ENCODE data around the gene COPG1. TPM values are rescaled to one million over a fixed set of nuclear protein-coding genes. Genes with fewer than 3 reads are reported as not detected.

The COPG1 gene
- total and polyA plus RNA-seq, 10 of the 15 experiments (the other 5 are each of a cell fraction or from before 2014, with no cell fraction given): 54.8 to 143 (median 91.2) TPM

DNA sequence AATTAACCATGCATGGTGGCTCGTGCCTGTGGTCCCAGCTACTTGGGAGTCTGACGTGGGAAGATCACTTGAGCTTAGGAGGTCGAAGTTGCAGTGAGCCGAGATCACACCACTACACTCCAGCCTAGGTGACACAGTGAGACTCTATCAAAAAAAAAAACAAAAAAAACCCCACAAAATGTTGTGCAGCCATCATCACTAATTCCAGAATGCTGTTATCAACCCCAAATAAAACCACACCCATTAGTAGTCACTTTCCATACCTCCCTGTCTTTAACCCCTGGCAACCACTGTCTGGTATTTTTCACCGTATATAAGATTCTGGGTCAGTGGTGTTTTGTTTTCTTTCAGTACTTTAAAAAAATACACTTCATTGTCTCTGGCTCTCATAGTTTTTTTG lies 45.9 kb downstream of the COPG1 start:
- no peaks in the 10 kb centered on the region for H3K27me3 ChIP-seq (replicated peaks in 1 of 2; ENCODE audit: control insufficient read depth in 2 of 2, insufficient read depth in 2 of 2, low read length in 1 of 2)
- in situ Hi-C loops (cut with MboI): no loop called here
- no peaks in the 10 kb centered on the region for H3K79me2 ChIP-seq (ENCODE audit: control insufficient read depth, insufficient read depth, low read length)
- no peak overlapping the region for H3K4me2 ChIP-seq (ENCODE audit: control insufficient read depth, insufficient read depth)
- no peak overlapping the region for H2AFZ ChIP-seq (ENCODE audit: control insufficient read depth, low read depth, low read length)
- DNase-seq (ENCODE audit: low read depth, low spot score) (no peak), ATAC-seq (no peak), FAIRE-seq (no peak)
- no peak overlapping the region for H3K27ac ChIP-seq (ENCODE audit: control insufficient read depth, insufficient read depth)
- no peak overlapping the region for H3K9ac ChIP-seq (ENCODE audit: control insufficient read depth, insufficient read depth, low read length)
- SMC1A ChIA-PET (ENCODE audit: uncharacterized antibody, unreplicated experiment): interaction anchor here (1.4 kb wide), 1 partner anchor 12 kb away, joined by 3 read pairs; no protein-coding TSS in a partner anchor
- 76% methylated on average over 5 of the region's 5 CpGs for WGBS (ENCODE audit: insufficient coverage, insufficient replicate concordance, low lambda C conversion rate, missing lambda C conversion rate)
- H3K36me3 ChIP-seq (ENCODE audit: control insufficient read depth in 2 of 2, insufficient read depth in 2 of 2, low read length in 1 of 2): peaks cover 0 to 13% of the 10 kb centered on the region in 2 experiments; a peak in 3 of 4 replicates
- POLR2A ChIA-PET: interaction anchor here (0.7 kb wide), 2 partner anchors 25 to 276 kb away, joined by 3 to 4 read pairs; no protein-coding TSS in a partner anchor
- H3K9me3 ChIP-seq (replicated peaks; ENCODE audit: control insufficient read depth, insufficient read depth, low read length): no peaks in the 10 kb centered on the region
- CTCF ChIA-PET: no interaction called here
- no peaks in the 10 kb centered on the region for H4K20me1 ChIP-seq (ENCODE audit: control insufficient read depth, insufficient read depth)
- TF ChIP-seq, protein P1, sequence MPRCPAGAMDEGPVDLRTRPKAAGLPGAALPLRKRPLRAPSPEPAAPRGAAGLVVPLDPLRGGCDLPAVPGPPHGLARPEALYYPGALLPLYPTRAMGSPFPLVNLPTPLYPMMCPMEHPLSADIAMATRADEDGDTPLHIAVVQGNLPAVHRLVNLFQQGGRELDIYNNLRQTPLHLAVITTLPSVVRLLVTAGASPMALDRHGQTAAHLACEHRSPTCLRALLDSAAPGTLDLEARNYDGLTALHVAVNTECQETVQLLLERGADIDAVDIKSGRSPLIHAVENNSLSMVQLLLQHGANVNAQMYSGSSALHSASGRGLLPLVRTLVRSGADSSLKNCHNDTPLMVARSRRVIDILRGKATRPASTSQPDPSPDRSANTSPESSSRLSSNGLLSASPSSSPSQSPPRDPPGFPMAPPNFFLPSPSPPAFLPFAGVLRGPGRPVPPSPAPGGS (IDR thresholded peaks at IDR 0.05; ENCODE audit: borderline replicate concordance, insufficient read depth, low read depth, low read length, poor library complexity, severe bottlenecking): no peak
- TF ChIP-seq, protein P2, sequence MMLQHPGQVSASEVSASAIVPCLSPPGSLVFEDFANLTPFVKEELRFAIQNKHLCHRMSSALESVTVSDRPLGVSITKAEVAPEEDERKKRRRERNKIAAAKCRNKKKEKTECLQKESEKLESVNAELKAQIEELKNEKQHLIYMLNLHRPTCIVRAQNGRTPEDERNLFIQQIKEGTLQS (IDR thresholded peaks at IDR 0.05; ENCODE audit: borderline replicate concordance, extremely low read depth, low read depth, low read length): no peak
- TF ChIP-seq CREM (IDR thresholded peaks at IDR 0.05; ENCODE audit: low read depth): no peak
- TF ChIP-seq YY1 (IDR thresholded peaks at IDR 0.05; ENCODE audit: low read depth, low read length): no peak
- no peak for TF ChIP-seq MYC (IDR thresholded peaks at IDR 0.05; ENCODE audit: insufficient read depth, insufficient read length, insufficient replicate concordance, low read length, severe bottlenecking)
- TF ChIP-seq, protein P3, sequence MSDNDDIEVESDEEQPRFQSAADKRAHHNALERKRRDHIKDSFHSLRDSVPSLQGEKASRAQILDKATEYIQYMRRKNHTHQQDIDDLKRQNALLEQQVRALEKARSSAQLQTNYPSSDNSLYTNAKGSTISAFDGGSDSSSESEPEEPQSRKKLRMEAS (IDR thresholded peaks at IDR 0.05; ENCODE audit: low read depth, low read length): no peak
- TF ChIP-seq, protein P4, sequence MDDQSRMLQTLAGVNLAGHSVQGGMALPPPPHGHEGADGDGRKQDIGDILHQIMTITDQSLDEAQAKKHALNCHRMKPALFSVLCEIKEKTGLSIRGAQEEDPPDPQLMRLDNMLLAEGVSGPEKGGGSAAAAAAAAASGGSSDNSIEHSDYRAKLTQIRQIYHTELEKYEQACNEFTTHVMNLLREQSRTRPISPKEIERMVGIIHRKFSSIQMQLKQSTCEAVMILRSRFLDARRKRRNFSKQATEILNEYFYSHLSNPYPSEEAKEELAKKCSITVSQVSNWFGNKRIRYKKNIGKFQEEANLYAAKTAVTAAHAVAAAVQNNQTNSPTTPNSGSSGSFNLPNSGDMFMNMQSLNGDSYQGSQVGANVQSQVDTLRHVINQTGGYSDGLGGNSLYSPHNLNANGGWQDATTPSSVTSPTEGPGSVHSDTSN (IDR thresholded peaks at IDR 0.05; ENCODE audit: insufficient replicate concordance, low read depth, low read length): no peak
- TF ChIP-seq ZBED1 (IDR thresholded peaks at IDR 0.05; ENCODE audit: borderline replicate concordance): no peak
- no peak for TF ChIP-seq FOS (IDR thresholded peaks at IDR 0.05; ENCODE audit: borderline replicate concordance, extremely low read depth, insufficient read length)
- no peak for TF ChIP-seq ZNF622 (IDR thresholded peaks at IDR 0.05)
- no peak for TF ChIP-seq SIX5 (IDR thresholded peaks at IDR 0.05; ENCODE audit: low read depth, low read length, severe bottlenecking)
- no peak for TF ChIP-seq BCL11A (IDR thresholded peaks at IDR 0.05; ENCODE audit: low read depth, low read length)
- TF ChIP-seq, protein P5, sequence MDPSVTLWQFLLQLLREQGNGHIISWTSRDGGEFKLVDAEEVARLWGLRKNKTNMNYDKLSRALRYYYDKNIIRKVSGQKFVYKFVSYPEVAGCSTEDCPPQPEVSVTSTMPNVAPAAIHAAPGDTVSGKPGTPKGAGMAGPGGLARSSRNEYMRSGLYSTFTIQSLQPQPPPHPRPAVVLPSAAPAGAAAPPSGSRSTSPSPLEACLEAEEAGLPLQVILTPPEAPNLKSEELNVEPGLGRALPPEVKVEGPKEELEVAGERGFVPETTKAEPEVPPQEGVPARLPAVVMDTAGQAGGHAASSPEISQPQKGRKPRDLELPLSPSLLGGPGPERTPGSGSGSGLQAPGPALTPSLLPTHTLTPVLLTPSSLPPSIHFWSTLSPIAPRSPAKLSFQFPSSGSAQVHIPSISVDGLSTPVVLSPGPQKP (IDR thresholded peaks at IDR 0.05; ENCODE audit: low read depth, low read length): no peak
- TF ChIP-seq TCF7 (IDR thresholded peaks at IDR 0.05; ENCODE audit: borderline replicate concordance): no peak
- no peak for TF ChIP-seq SPI1 (IDR thresholded peaks at IDR 0.05; ENCODE audit: borderline replicate concordance, insufficient read depth, low read depth, low read length)
- TF ChIP-seq SMC3 (IDR thresholded peaks at IDR 0.05; ENCODE audit: borderline replicate concordance, low read length): no peak
- no peak for TF ChIP-seq PML (IDR thresholded peaks at IDR 0.05; ENCODE audit: low read length)
- no peak for TF ChIP-seq RAD51 (IDR thresholded peaks at IDR 0.05)
- intact Hi-C loops (cut with micrococcal nuclease; ENCODE audit: unreplicated experiment): no loop called here
- H3K4me3 ChIP-seq: no peak overlapping the region
- no peaks in the 10 kb centered on the region for H3K4me1 ChIP-seq (ENCODE audit: control insufficient read depth, insufficient read depth, low read length)
- BruUV-seq (replicated peaks): no TSS peak
- RAD21 ChIA-PET (ENCODE audit: unreplicated experiment): no interaction called here
